K562 (cell line): ENCODE results near the gene PLD1.

Experiments
- ASH1L ChIP-seq: fragments of 450-650 bp; IDR thresholded peaks from 2 replicates; pipeline ENCODE4 v1.6.1; 2018; ENCODE audit warnings: borderline replicate concordance, mild to moderate bottlenecking, low read depth; ENCODE audit not compliant: partially characterized antibody
- HDAC1 ChIP-seq, 2 experiments: fragments of 450-650 bp; IDR thresholded peaks; 2 replicates each; pipeline ENCODE4 v1.6.1; 2016 to 2017; ENCODE audit warnings: inconsistent platforms in 1 of 2, mild to moderate bottlenecking in 1 of 2, moderate library complexity in 1 of 2
- HOMEZ ChIP-seq: fragments of 250-450 bp; sonication (Bioruptor Pico); IDR thresholded peaks from 2 replicates; pipeline ENCODE4 v1.4.0; 2020; ENCODE audit warnings: mild to moderate bottlenecking, moderate library complexity
- JUND ChIP-seq, 2 experiments: IDR thresholded peaks; 2 replicates in 1 of 2; 3 replicates in 1 of 2; pipeline ENCODE4 v1.6.1; 2011; ENCODE audit warnings: borderline replicate concordance in 2 of 2, low read depth in 2 of 2, low read length in 2 of 2, improper control_type of control experiment in 1 of 2, missing biosample characterization in 1 of 2, missing genetic modification characterization in 1 of 2, missing genetic modification reagents in 1 of 2
- PML ChIP-seq: IDR thresholded peaks from 2 replicates; pipeline ENCODE4 v1.6.1; 2012; ENCODE audit warnings: low read length, inconsistent platforms
- POLR2A ChIP-seq: fragments of 450-650 bp; conservative IDR thresholded peaks from 2 replicates; pipeline ENCODE4 v1.6.1; 2016
- TAF1 ChIP-seq: IDR thresholded peaks from 2 replicates; pipeline ENCODE4 v1.6.1; 2011; ENCODE audit warnings: mild to moderate bottlenecking, low read length, moderate library complexity; ENCODE audit not compliant: insufficient read depth, control insufficient read depth, severe bottlenecking; ENCODE audit errors: extremely low read depth
- TRIM24 ChIP-seq, 2 experiments: fragments of 450-650 bp; IDR thresholded peaks; 2 replicates each; pipeline ENCODE4 v1.6.1; 2016
- TF ChIP-seq, protein P1 (sequence below), 3 experiments: IDR thresholded peaks in 2 of 3; conservative IDR thresholded peaks in 1 of 3; 2 replicates each; pipeline ENCODE4 v1.5.1; 2011 to 2012; ENCODE audit warnings: low read length in 3 of 3, mild to moderate bottlenecking in 3 of 3, control low read depth in 2 of 3, improper control_type of control experiment in 1 of 3, inconsistent platforms in 1 of 3, low read depth in 1 of 3, mixed read lengths in 1 of 3, moderate library complexity in 1 of 3; ENCODE audit not compliant: insufficient read depth in 2 of 3
- TF ChIP-seq, protein P2 (sequence below): fragments of 250-450 bp; sonication (Bioruptor Pico); IDR thresholded peaks from 2 replicates; pipeline ENCODE4 v1.5.0; 2020; ENCODE audit warnings: mild to moderate bottlenecking

DNA sequence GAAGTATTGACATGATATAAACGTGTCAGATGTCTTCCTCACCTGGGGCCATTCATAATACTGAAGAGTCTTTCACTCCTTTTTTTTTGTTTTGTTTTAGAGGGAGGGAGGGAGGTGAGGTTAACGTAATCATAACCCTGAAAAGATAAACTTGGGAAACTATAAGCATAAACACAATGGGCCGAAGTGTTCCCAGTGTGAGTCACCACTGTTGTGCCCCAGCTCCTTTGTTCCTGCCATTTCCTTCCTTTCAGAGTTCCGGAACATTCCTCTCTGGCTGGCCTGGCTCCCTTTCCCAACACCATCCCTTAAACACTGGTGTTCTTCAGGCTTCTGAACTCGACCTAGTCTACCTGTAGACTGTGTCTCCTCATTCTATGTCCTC lies 18.6 kb downstream of the PLD1 start:
- TF ChIP-seq HDAC1 (IDR thresholded peaks at IDR 0.05) (no peak), PML (no peak), POLR2A (no peak), HOMEZ (CRISPR knock-in tag) (no peak), TRIM24 (IDR thresholded peaks at IDR 0.05) (no peak), TAF1 (no peak), ASH1L (no peak), JUND (IDR thresholded peaks at IDR 0.05; ENCODE audit: borderline replicate concordance, low read depth, low read length) (no peak; the same call in 1 of the 2 replicates), JUND (tag; IDR thresholded peaks at IDR 0.05; ENCODE audit: borderline replicate concordance, low read depth, low read length) (no peak)
- TF ChIP-seq, protein P1, sequence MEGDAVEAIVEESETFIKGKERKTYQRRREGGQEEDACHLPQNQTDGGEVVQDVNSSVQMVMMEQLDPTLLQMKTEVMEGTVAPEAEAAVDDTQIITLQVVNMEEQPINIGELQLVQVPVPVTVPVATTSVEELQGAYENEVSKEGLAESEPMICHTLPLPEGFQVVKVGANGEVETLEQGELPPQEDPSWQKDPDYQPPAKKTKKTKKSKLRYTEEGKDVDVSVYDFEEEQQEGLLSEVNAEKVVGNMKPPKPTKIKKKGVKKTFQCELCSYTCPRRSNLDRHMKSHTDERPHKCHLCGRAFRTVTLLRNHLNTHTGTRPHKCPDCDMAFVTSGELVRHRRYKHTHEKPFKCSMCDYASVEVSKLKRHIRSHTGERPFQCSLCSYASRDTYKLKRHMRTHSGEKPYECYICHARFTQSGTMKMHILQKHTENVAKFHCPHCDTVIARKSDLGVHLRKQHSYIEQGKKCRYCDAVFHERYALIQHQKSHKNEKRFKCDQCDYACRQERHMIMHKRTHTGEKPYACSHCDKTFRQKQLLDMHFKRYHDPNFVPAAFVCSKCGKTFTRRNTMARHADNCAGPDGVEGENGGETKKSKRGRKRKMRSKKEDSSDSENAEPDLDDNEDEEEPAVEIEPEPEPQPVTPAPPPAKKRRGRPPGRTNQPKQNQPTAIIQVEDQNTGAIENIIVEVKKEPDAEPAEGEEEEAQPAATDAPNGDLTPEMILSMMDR (IDR thresholded peaks at IDR 0.05 in 2 of 3, conservative IDR thresholded peaks at IDR 0.05 in 1 of 3; ENCODE audit: insufficient read depth in 2 of 3, low read depth in 1 of 3, low read length in 3 of 3) = no peak
- TF ChIP-seq, protein P2, sequence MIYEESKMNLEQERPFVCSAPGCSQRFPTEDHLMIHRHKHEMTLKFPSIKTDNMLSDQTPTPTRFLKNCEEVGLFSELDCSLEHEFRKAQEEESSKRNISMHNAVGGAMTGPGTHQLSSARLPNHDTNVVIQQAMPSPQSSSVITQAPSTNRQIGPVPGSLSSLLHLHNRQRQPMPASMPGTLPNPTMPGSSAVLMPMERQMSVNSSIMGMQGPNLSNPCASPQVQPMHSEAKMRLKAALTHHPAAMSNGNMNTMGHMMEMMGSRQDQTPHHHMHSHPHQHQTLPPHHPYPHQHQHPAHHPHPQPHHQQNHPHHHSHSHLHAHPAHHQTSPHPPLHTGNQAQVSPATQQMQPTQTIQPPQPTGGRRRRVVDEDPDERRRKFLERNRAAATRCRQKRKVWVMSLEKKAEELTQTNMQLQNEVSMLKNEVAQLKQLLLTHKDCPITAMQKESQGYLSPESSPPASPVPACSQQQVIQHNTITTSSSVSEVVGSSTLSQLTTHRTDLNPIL (CRISPR knock-in tag) = no peak
